ENCODE measurements around the gene MTARC1. TPM values are rescaled to one million over a fixed set of nuclear protein-coding genes. Genes with fewer than 3 reads are reported as not detected.

The MTARC1 gene
- total and polyA plus RNA-seq, 2 of the 4 experiments (the other 2 are of a cell fraction), result 0.18 to 0.55 TPM

DNA sequence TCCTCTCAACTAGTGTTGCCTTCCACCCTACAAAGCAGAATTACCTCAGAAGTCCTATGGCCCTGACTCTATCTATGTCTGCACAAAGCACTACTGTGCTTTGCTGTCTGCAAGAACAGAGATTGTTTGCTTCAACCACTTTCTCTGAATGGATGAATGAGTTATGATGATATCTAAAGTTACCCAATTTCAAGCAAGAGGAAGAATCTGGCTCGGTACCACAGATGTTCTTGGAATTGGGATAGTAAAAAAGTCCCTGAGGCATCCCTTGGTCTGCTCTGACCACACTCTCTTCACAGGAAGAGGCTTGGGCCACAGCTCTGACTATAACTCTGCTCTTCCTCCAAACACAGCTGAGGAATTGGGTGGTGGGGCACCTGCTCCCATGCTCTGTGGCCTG, 31.2 kb downstream of the MTARC1 start:
- Histone ChIP-seq H3K9me3 (ENCODE audit: control insufficient read depth, insufficient read depth, low read length) (no peaks in the 10 kb centered on the region), H3K27ac (ENCODE audit: insufficient read depth, low read length) (peak overlapping the region; percentile 74; the same call in 1 of the 2 replicates), H3K4me3 (ENCODE audit: insufficient read depth, low read depth, low read length) (no peak overlapping the region), H4K20me1 (ENCODE audit: insufficient read depth, low read length) (no peaks in the 10 kb centered on the region), H2BK15ac (ENCODE audit: low read depth, low read length) (peak overlapping the region; percentile 70; the same call in 2 of the 3 replicates), H2AK5ac (ENCODE audit: low read depth, low read length) (peak overlapping the region; percentile 76; the same call in 1 of the 2 replicates), H2AFZ (replicated peaks; ENCODE audit: low read length, poor library complexity) (no peak overlapping the region), H2BK5ac (ENCODE audit: low read depth, low read length, poor library complexity, severe bottlenecking) (peak overlapping the region; percentile 71), H3K9ac (ENCODE audit: low read depth, low read length) (no peak overlapping the region), H2BK20ac (ENCODE audit: low read depth, low read length) (peak overlapping the region; percentile 92), H3K14ac (replicated peaks; ENCODE audit: low read depth, low read length) (peak overlapping the region; percentile 47; the same call in 1 of the 2 replicates), H3K18ac (ENCODE audit: low read depth, low read length) (peak overlapping the region; percentile 94), H3K56ac (ENCODE audit: extremely low read depth, insufficient read depth, low read length) (no peak overlapping the region), H4K5ac (ENCODE audit: low read depth, low read length) (peak overlapping the region; percentile 74), H3K4me2 (ENCODE audit: low read depth, low read length) (no peak overlapping the region), H3K36me3 (ENCODE audit: control insufficient read depth, insufficient read depth, low read length) (no peaks in the 10 kb centered on the region), H3K23ac (ENCODE audit: low read depth, low read length) (peak overlapping the region; percentile 63), H3K79me1 (ENCODE audit: low read depth in 1 of 2, low read length in 2 of 2) (no peaks in the 10 kb centered on the region), H2AK9ac (replicated peaks; ENCODE audit: low read depth, low read length, poor library complexity) (no peak overlapping the region), H2BK120ac (ENCODE audit: low read depth, low read length) (peak overlapping the region; percentile 87), H4K91ac (ENCODE audit: insufficient read depth, low read depth, low read length) (peak overlapping the region; percentile 89), H3K4me1 (ENCODE audit: control insufficient read depth, insufficient read depth, low read length) (peaks cover 10% of the 10 kb centered on the region), H3K9me1 (ENCODE audit: insufficient read depth, low read length) (peaks cover 6% of the 10 kb centered on the region), H4K8ac (ENCODE audit: low read depth in 2 of 2, low read length in 2 of 2) (peak overlapping the region; percentile 20 to 78; a peak in 2 of 4 replicates), H3K4ac (ENCODE audit: low read depth, low read length) (peak overlapping the region; percentile 86), H3K27me3 (ENCODE audit: control insufficient read depth, insufficient read depth, low read length) (peaks cover 12% of the 10 kb centered on the region)
- ATAC-seq (ENCODE audit: low read depth) (peak; percentile 22), DNase-seq (peak; percentile 52)
- ChIA-PET POLR2A (ENCODE audit: unreplicated experiment) (no interaction called here), CTCF (interaction anchor here (0.6 to 1.1 kb wide), 3 partner anchors 40 to 386 kb away, joined by 3 read pairs; no protein-coding TSS in a partner anchor)
- TF ChIP-seq, protein P1, sequence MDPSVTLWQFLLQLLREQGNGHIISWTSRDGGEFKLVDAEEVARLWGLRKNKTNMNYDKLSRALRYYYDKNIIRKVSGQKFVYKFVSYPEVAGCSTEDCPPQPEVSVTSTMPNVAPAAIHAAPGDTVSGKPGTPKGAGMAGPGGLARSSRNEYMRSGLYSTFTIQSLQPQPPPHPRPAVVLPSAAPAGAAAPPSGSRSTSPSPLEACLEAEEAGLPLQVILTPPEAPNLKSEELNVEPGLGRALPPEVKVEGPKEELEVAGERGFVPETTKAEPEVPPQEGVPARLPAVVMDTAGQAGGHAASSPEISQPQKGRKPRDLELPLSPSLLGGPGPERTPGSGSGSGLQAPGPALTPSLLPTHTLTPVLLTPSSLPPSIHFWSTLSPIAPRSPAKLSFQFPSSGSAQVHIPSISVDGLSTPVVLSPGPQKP (IDR thresholded peaks at IDR 0.05; ENCODE audit: borderline replicate concordance, low read depth, low read length), result no peak
- TF ChIP-seq, protein P2, sequence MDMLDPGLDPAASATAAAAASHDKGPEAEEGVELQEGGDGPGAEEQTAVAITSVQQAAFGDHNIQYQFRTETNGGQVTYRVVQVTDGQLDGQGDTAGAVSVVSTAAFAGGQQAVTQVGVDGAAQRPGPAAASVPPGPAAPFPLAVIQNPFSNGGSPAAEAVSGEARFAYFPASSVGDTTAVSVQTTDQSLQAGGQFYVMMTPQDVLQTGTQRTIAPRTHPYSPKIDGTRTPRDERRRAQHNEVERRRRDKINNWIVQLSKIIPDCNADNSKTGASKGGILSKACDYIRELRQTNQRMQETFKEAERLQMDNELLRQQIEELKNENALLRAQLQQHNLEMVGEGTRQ (IDR thresholded peaks at IDR 0.05; ENCODE audit: low read depth, low read length), result no peak
- TF ChIP-seq CEBPB (IDR thresholded peaks at IDR 0.05; ENCODE audit: low read depth, low read length) (no peak), CTCF (conservative IDR thresholded peaks at IDR 0.05; ENCODE audit: low read depth, low read length) (no peak), CHD1 (IDR thresholded peaks at IDR 0.05; ENCODE audit: low read depth, low read length) (no peak), SMC3 (IDR thresholded peaks at IDR 0.05; ENCODE audit: low read depth, low read length) (no peak)
- intact Hi-C loops (cut with micrococcal nuclease) (loop anchor here (2.0 to 10.0 kb wide), 5 partner anchors 57 to 907 kb away; no protein-coding TSS in a partner anchor), dilution Hi-C loops (cut with HindIII; ENCODE audit: low sequenced_read_pairs, unreplicated experiment) (no loop called here), in situ Hi-C loops (cut with MboI; ENCODE audit: low sequenced_read_pairs) (loop anchor here (10.0 kb wide), 1 partner anchor 617 kb away; no protein-coding TSS in a partner anchor)
- no CpG with 5 or more reads among the region's 1 CpG for WGBS, 2 experiments (ENCODE audit: extremely low coverage in 2 of 2, insufficient read length in 1 of 2)
- no TSS peak for BruUV-seq (replicated peaks)

Measured in IMR-90 (cell line).